HG02943 (cell line): ENCODE results near the gene DCAF15.
"Not testable (repeated sequence)": the region's sequence is repeated elsewhere in the genome, so short reads cannot be mapped to it uniquely, and the experiment has no call there.

Source experiments
- ATAC-seq: cut with Tn5 transposase; IDR thresholded peaks from one replicate; pipeline ENCODE4 v1.9.1; 2021; ENCODE audit warnings: mild to moderate bottlenecking, low read depth, moderate library complexity; ENCODE audit not compliant: unreplicated experiment

Gene DCAF15

DNA sequence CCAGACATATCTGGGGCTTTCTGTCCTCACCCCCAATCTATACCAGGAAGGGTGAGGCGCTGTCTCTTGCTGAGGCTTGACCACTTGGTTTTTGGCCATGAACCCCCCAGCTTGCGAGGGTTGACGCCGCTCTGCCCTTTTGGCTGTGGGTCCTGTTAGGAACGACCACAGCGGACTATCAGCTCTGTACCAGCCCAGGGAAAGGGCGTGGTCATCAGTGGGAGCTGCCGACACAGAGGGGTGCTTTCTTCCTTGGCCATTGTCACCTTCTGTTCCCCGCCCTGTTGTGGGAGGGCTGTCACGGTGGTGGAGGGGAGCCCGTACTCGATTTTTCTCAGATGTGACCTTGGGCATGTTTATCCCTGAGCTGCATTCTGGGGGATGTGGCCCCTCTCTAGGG is 5.7 kb downstream of the DCAF15 start:
- ATAC-seq = no peak

DNA sequence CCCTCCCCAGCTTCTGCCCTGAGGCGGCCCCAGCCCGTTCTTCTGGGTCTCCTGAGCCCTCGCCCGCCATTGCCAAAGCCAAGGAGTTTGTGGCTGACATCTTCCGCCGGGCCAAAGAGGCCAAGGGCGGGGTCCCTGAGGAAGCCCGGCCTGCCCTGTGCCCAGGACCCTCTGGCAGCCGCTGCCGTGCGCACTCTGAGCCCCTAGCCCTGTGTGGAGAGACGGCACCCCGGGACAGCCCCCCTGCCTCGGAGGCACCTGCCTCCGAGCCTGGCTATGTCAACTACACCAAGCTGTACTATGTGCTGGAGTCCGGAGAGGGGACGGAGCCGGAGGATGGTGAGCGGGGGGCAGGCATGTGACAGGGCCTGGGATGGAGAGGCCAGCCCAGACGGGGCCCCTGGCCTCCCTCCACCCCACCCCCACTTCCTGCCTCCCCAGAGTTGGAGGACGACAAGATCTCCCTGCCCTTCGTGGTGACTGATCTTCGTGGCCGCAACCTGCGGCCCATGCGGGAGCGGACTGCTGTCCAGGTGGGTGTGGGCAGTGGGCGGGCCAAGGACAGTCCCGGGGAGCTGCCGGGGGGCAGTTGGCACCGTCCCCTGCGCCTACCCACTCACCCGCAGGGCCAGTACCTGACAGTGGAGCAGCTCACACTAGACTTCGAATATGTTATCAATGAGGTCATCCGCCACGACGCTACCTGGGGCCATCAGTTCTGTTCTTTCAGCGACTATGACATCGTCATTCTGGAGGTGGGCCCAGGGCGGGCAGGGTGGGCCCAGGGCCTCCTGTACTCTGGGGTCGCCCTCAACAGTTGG is 7.0 kb downstream of the DCAF15 start:
- ATAC-seq = no peak

DNA sequence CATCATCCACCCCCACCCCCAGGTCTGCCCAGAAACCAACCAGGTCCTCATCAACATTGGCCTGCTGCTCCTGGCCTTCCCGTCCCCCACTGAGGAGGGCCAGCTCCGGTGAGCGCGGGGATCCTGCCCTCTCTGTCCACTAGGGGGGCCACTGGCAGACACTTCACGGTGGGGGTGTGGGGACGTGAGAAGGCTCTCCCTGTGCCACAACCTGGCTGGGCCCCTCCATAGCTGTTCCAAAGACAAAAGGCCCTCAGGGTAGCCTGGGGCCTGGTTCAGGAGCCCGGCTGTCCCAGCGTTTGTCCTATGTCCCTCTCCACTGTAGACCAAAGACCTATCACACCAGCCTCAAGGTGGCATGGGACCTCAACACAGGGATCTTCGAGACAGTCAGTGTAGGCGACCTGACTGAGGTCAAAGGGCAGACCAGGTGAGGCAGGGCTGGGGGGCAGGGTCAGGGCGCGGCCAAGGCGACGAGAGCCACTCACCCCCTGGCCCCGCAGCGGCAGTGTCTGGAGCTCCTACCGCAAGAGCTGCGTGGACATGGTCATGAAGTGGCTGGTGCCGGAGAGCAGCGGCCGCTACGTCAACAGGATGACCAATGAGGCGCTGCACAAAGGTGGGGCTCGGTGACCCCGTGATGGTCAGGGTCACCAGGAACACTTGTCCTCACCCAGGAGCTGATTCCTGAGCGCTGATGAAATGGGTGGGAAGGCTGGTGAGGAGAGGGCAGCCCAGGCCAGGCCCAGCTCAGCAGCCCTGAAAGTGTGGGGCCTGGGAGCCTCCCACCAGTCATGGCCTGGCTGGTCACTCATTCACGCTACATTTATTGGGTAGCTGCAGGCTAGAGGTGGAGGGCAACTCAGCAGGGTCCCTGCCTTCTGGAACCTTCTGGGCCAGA is 7.9 kb downstream of the DCAF15 start:
- no peak for ATAC-seq

DNA sequence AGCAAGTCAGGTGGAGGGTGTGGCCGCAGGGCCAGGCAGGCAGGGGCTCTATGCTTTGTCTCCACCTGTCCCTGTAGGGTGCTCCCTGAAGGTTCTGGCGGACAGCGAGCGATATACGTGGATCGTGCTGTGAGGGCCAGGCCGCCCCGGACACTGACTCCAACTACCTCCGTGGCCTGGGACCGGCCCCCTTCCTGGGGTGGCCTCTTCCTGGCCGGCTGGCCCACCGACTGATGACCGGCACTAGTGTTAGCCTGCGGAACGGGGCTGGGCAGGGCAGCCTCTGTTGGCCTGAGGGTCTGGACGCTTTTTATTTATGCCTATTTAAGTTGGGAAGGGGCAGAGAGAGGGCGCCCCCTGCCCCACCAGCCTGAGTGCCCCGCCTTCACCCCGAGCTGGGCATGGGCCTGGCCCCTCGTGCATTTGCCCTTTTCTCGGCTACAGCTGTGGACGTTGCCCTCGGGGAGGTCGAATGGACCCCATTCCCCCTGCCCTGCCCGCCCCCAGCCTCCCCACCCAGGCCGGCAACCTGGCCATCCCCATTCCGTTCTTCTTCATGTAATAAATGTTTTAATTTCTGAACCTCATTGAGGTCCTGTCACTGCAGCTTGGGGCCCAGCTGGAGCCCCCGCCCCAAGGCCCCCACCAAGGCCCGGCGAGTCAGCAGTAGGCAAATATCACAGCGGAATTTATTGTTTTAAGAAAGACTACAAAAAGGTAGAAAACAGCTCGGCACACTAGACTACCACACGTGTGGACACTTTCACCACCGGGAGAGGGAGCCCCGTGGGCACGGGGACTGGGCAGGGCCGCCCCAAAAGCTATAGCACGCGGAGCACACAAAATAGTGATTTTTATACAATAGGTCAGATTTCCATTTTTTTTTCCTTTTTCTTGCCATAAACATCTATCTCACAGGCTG is 8.8 kb downstream of the DCAF15 start:
- ATAC-seq = no peak

DNA sequence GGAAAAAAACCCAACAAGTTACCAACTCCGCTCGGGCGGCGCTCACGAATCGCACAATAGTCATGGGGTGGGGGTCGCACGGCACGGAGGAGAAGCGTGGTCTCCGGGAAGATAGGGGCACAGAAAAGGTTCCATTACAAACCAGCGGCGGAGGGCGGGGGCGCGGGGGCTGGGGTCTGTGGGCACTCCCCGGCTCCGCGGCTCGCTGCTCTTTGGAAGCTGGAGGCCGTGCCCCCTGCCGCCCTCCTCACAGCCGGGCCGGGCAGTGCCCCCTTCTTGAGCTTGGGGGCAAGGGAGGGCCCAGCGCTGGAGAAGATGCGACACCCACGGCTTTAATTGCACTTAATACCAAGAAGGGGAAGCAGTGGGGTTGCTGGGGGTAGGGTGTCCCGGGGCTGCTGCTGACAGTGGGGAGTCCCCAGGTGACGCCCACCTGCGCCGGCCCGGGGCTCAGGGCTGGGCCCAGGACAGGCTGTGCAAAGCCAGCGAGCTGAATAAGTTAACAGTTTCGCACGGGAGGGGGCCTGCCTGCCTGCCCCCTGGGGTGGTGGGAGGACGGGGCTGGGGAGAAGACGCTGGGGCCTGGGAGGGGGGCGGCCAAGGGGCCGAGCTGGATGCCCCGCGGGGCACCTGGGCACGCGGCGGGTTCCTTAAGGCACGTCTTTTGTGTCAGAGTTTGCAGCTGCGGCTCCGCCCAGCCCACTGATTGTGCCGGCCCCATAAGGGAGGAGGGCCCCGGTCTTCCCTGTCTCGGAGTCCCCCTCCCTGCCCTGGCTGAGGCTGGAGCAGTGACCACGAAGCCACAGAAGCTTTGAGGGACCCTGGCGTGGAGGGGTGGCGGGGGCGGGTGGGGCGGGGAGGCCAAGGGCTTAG is 9.8 kb downstream of the DCAF15 start:
- no peak for ATAC-seq

DNA sequence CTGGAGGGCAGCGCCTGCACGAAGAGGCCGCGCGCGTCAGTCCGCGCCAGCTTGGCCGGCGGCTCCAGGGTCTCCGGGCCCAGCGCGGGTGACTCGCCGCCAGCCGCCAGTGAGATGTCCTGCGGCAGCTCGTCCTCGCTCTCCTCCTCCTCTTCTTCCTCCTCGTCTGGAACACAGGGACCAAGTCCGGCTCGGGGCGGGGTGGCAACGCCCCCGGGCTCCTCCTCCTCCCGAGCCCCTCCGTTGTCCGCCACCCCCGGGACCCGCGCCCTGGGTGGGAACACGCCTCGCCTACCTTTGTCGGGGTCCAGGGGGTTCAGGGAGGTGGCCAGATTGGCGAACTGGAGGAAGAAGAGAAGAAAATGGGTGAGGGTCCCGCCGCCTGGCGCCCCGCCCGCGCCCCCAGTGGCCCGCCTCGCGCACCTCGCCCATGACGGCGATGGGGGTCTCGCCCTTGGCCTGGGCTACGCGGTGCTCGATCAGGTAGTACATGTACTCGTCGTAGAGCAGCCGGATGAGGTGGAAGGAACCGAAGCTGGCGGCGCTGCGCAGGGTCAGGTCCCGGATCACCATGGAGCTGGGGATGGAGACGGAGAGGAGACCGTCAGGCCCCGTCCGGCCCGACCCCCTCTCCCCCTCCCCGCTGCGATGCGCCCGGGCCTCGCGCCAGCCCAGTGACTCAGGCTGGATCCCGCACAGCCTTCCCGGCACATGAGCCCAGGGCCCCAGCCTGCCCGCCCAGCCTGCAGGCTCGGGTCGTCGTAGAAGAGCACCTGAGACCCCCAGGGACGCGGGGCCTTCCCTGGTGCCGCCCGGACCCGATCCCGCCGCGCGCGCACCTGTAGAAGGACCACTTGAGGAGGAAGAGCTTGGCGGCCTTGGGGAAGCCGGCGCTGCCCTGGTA is 10.6 kb downstream of the DCAF15 start:
- no peak for ATAC-seq

DNA sequence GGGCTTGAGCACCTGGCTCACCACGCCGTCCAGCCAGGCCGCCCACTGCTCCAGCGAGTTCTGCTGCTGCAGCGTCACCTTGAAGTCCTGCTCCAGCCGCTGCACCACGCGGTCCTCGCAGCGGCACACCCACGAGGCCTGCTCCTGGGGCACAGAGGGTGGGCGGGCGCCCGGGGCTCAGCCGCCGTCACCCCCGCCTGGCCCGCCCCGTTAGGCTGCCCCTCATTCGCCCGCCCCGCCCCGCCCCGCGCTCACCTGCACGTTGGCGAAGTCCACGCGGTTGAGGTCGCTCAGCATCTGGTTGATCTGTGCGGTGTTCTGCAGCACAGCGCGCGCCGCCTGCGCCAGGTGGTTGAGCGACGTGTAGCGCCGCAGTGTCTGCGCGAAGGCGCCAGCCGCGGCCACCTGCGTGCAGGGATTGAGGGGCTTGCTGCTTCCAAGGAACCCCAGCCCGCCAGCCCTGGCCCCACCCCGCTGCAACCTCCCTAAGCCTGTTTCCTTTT is 11.3 kb downstream of the DCAF15 start:
- no peak for ATAC-seq

DNA sequence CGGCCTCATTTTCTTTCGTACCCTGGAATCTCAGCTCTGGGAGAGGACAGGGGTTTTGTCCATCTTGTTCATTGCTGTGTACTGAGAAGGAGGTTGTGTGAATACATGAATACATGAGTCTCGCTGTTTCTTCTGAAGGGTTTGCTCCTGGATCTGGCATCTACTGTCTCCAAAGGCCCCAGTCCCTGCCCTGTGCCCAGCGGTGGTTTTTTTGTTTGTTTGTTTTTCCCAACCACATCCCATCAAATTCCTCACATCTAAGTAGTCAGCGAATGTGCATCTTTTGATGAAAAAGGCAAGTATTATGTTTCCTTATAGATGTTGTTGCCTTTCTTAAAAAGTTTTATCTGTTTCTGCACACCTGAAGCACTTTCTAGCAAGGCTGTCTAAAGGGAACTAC is 12.5 kb downstream of the DCAF15 start:
- no peak for ATAC-seq

DNA sequence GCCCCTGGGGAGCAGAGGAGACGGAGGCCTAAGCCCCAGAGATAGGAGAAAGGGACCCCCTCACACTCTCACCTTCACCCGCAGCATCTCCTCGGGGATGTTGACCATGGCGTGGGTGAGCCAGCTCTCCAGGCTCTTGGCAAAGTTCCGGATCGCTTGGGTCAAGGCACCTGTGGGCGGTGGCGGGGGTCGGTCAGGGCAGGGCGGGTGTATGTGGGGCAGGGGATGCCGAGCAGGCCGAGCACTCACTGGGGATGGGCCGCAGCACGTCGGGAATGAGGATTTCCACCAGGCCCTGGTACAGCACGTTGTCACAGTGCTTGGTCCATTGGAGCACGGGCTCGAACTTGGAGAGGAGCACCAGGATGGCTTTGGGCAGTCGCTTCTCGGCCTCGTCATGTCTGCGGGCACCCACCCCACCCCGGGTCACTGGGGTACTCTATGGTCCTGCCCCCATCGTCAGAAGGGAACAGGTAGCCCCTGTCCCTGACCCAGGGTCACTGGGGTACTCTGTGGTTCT is 13.1 kb downstream of the DCAF15 start:
- no peak for ATAC-seq

DNA sequence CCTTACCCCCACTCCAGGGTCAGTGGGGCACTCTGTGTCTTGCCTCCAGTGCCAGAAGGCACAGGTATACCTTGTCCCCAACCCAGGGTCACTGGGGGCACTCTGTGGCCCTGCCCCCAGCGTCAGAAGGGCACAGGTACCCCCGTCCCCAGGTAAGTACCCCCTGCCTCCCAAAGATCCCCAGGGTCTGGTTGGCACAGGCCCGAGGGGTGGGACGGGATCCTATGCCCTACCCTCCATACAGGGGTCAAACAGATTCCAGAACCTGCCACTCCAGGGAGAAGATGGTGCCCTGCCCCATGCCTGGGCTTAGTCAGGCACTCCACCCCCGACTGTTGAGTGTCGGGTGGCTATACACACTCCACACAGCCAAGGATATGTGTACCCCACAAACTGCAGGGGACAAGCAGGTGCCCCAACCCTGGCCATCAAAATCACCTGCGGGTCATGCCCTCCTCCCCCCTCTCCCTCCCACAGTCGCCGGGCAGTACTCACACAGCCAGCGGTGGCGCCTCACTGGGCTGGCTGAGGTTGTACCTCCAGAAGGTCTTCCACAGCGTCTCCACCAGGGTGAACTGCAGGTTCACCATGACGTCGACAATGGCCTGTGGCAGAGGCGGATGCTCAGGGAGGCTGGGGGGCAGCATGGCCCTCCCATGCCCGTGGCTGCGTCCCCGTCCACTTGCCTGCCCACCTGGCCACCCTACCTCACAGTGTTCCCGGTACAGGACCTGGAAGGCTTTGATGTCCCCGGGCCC is 13.8 kb downstream of the DCAF15 start:
- no peak for ATAC-seq

DNA sequence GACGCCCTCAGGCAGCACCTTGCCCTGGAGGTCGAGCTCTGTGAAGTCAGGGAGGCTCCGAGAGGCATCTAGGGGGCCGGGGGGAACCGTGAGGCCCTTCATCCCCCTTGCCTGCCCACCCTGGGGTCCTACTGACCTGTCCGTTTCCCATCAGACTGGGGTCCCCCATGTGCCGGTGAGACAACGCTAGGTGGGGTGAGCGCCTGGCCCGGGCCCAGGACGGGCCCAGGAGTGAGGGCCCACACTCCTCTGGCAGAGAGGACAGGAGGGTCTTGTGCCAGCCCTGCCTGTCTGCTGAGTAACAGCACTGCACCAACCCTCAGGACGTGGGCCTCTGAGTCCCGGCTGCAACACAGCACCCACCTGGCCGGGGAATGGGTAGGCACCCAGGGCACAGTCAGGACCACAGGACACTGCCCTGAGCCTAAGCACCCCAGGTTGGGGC is 14.4 kb downstream of the DCAF15 start:
- no peak for ATAC-seq

DNA sequence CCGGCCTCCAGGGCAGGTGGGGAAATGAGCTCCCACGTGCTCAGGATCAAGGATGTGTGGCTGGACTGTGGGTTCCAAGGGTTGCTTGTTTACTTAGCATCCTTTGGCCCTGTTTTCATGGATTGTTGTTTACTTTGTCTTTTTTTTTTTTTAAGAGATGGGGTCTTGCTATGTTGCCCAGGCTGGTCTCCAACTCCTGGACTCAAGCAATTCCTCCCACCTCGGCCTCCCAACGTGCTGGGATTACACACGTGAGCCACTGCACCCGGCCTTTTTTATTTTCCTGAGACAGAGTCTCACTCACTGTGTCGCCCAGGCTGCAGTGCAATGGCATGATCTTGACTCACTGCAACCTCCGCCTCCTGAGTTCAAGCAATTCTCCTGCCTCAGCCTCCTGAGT is 14.9 kb downstream of the DCAF15 start:
- not testable (repeated sequence) for ATAC-seq

DNA sequence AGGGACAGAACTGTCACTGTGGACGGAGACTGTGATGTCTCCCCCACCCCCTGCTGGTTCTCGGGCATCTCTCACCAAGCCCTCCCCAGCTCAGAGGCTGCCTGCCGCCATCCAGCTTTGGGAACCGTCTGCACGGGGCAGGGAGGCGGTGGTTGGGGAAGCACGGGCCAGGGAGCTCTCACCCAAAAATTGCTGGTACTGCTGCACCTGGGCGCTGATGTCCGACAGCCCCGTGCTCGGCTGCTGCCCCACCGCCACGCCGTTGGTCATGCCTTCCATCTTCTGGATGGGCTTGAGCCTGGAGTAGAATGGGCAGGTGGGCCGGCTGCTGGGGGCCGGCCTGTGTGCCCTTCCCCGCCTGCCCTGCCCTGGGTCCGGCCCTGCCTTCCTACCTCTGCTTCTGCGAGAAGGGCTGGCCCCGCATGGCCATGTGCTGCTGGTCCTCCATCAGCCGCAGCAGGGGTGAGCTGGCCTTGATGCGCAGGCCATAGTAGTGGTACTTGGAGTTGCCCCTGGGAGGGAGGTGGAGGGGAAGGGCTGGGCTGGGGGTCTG is 16.1 kb downstream of the DCAF15 start:
- no peak for ATAC-seq

DNA sequence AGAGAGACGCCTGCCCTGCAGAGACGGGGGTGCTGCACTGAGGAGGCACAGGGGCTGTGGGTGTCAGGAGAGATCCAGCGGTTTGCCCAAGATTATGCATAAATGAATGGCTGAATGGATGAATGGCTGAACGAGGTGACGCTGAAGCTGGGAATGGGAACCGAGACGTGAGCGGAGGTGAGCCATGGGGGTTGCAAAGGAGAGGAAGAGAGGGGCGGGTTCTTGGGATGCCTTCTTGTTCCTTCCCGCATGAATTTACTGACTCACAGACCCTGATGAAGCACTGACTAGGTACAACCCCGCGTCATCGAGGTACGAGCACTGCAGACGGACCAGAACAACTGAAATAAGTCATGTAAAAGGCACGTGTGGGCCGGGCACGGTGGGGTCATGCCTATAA is 16.7 kb downstream of the DCAF15 start:
- no peak for ATAC-seq

DNA sequence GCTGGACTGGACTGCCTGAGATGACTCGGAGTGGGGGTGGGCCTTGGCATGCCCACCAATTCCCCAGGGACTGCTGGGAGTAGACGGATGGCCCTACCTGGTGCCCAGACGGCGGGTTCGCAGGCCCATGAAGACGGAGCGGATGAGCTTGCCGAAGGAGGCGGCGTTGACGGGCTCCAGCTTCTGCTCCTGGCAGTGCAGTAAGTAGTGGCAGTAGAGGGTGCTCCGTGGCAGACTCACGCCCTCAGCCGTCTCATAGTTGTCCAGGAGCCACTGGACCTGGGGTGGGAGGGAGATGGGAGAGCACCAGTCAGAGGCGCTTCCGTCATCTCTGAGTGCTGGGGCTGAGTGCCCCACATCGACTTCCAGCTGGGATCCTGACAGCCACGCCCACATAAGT is 17.6 kb downstream of the DCAF15 start:
- ATAC-seq = no peak

DNA sequence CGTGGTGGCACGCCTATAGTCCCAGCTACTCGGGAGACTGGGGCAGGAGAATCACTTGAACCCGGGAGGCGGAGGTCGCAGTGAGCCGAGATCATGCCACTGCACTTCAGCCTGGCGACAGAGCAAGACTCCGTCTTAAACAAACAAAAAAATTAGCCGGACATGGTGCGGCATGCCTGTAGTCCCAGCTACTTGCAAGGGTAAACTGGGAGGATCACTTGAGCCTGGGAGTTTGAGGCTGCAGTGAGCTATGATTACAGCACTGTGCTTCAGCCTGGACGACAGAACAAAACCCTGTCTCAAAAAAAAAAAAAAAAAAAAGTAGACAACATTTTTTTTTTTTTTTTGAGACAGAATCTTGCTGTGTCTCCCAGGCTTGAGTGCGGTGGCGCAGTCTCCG is 19.6 kb downstream of the DCAF15 start:
- not testable (repeated sequence) for ATAC-seq
